ENCODE data around the gene ATP2C2. TPM values are rescaled to one million over a fixed set of nuclear protein-coding genes. Genes with fewer than 3 reads are reported as not detected.

The ATP2C2 gene
- total RNA-seq, 1 donor from 2014 or later = not detected

DNA sequence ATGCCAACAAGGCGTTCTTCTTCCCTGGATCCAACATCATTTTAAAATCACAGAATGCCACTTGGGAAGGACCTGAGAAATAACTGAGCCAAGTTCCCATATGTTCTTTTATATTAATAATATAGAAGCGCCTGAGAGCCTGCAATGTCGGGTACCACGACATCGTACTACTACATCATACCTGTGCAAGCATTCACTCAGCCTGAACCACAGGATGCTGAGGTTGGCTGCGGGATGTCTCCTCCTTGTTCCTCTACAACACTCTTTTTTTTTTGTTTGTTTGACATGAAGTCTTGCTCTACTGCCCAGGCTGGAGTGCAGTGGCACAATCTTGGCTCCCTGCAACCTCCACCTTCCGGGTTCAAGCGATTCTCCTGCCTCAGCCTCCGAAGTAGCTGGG, 2.1 kb upstream of the ATP2C2 start:
- intact Hi-C loops (cut with micrococcal nuclease) = no loop called here

DNA sequence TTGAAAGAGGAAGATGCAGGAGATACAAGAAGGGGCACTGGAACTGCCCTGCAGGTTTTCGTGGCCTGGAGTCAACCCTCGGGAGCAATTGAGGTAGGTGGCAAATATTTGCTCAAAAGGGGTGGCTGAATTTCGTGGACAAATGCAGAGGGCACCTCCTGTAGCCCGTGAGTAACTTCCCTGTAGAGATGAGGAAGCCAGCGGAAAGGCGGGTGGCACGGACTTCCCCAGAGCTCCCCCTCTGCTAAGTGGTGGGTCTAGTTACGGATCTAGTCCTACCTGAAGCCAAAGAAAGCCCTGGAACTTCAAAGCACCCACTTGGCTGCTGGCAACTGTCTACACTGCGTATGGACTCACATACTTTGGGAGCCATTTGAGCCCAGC, 1.0 kb upstream of the ATP2C2 start:
- intact Hi-C loops (cut with micrococcal nuclease) = no loop called here

DNA sequence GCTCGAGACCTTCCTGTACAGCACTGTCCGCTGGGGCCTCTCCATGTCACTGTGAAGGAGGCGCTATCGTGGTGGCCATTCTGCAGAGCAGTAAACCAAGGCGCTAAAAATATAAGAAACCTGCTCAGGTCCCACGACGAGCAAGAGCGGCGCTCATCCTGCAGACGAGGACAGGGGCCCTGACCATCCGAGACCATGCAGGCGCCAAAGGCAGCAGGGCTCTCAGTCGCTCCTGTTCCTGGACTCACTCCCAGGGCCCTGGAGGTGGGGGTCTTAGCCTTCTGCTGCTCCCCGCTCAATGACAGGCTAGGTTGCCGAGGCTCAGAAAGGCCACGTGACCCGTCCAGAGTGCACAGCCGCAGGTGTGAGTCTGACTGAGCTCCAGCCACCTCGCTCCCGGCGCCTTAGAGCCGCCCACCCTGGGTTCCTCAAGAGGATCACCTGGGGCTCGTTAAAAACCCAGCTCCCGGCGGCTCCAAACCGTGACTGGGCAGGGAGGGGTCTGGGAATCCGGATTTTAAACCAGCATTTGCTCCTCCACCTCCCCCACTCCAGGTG, 509 bp upstream of the ATP2C2 start:
- intact Hi-C loops (cut with micrococcal nuclease) = no loop called here

DNA sequence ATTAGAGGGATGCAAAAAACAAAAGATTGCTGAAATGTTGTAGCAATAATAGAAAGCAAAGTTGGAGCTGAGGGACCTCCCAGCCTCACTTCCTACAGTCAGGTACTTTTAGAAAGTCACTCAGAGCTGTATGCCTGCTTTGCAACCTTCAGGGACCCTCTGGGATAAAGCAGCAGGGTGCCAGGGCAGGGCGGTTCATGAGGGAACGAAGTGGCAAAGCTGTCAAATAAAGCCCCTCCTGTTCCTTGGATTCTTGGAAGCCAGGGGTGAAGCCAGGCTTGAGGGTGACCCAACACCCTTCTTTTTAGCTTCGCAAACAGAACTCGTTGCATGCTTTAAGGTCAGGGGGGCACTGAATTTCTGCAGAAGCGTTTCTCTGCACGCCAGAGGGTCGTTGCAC, 767 bp downstream of the ATP2C2 start:
- intact Hi-C loops (cut with micrococcal nuclease) = no loop called here

DNA sequence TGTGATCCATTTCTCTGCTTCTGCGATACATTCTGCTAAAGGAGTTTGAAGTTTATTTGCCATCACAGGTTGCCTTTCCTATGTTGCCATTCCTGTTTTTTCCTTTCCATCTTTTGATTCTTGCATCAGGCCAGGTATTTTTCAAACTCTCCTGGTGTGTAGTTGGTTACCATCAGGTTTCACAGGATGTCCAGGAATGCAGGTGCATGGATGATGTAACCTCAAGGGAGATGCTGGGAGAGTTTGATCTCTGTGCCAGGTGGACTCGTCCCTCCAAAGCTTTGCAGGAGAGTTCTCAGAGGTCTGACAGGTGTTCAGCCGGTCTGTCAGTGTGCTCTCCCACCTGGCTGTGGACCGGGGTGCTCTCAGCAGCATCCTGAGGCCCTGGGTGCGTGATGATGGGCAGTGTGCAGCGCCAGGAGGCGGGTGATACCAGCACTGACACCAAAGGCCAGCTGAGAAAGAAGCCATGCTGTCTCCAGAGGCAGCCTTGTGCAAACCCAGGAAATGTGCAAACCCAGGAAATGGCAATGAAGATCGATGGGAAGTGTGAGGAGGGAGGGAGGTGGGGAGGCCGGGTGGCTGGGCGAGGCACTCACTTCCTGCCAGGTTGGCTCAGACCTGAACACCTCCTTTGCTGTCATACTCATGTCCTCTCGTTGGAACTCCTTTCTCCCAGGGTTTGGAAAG, 1.7 kb downstream of the ATP2C2 start:
- intact Hi-C loops (cut with micrococcal nuclease) = no loop called here

DNA sequence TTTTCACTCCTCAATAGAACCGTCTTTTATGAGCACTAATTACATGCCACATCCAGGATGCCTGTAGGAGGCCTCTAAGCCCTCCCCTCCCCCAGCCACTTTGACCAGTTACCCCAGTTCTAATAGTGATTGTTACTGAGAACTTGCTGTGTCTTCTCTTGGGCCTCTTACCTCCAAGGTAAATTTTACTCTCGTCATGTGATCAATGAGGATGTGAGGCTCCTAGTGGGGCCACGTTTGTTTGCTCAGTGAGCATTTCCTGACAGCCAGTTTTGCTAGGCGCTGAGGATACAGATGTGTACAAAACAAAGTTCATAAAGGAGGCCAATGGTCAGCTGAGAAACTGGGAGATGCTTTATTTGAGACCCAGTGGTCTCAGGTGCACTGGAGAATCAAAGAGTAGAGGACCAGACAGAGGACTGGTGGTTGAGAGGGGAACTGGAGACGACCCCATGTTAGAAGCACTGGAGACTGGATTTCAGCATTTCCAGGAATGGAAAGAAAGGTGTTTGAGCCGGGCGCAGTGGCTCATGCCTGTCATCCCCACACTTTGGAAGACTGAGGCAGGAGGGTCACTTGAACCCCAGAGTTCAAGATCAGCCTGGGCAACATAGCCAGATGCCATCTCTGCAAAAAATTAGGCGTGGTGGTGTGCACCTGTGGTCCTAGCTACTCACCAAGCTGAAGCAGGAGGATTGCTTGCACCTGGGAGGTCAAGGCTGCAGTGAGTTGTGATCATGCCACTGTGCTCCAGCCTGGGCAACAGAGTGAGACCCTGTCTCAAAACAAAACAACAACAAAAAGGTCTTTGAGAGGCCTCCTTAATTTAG, 2.6 kb downstream of the ATP2C2 start:
- intact Hi-C loops (cut with micrococcal nuclease) = no loop called here

DNA sequence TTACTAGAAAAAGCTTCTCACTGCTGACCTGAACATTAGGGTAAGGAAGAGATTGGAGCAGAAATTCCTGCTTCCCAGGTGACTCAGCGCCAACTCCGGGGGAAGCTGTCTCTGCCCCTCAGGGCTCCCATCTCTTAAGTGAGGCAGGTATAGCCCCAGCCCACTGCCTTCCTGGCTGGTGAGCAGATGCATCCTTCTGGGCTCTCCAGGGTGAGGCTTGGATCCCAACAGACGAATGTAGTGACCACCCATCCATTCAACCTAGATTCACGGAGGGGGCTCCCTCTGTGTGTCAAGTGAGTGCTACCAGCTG, 3.2 kb downstream of the ATP2C2 start:
- intact Hi-C loops (cut with micrococcal nuclease) = no loop called here

DNA sequence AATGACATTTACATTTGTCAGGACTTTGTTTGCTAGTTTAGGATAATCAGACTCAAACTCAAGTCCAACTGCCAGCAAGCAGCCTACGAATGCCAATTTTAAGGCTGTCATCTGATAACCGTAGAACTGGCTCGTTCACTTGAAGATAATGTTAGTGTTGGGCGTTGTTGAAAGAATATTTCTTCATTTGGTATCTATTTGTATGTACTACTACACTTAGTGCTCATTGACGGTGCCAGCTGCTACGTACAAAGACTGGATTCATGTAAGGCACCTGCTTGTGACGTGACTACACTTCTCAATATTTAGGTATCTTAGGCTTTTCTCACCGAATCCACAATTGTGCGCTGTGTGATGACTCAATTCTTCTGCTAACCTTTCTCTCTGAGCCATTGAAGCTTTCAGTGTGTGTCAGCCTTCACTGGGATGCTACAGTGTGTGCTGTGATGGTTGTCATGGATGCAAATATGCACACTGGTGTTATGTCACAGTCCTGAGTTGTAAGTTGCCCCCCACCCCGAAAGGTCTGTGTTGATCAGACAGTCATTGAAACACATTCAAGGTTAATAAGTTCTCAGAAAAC, 5.7 kb downstream of the ATP2C2 start:
- intact Hi-C loops (cut with micrococcal nuclease) = no loop called here

DNA sequence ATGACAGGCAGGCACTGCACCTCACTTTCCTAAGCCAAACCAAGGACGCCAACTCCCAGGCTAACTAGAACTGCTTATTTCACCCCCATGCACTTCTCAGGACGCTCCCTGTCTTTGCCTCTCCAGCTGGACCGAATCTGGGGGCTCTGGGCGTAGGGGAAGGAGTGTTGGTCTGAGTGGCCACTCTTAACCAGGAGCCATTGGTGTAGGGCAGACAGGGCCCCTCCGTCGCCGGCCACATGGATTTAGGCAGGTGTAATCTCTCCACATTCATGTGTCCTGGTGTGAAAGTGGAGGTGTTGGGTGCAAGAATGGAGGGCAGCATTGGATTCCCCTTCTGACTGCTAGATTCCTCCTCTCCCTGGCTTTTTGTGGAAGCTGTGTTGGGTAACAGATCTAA, 9.8 kb downstream of the ATP2C2 start:
- intact Hi-C loops (cut with micrococcal nuclease) = no loop called here

DNA sequence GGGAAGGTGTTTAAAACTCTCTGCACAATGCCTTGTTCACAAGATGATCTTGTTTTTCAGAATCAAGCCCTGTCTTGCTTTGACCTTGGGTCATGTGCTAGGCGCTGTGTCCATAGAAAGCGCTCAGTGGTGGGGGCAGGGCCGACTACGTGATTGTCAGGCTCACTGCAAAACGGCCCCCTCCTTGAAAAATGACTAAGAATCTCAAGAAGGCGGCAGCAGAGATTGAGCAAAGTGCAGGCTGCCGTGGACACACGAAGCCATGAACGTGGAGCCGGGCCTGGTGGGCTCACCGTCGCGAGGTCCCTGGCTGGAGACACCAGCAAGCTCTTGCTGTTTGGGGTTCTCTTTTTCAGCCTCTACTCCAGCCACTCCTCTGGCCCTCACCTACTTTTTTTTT, 10.2 kb downstream of the ATP2C2 start:
- intact Hi-C loops (cut with micrococcal nuclease) = no loop called here

DNA sequence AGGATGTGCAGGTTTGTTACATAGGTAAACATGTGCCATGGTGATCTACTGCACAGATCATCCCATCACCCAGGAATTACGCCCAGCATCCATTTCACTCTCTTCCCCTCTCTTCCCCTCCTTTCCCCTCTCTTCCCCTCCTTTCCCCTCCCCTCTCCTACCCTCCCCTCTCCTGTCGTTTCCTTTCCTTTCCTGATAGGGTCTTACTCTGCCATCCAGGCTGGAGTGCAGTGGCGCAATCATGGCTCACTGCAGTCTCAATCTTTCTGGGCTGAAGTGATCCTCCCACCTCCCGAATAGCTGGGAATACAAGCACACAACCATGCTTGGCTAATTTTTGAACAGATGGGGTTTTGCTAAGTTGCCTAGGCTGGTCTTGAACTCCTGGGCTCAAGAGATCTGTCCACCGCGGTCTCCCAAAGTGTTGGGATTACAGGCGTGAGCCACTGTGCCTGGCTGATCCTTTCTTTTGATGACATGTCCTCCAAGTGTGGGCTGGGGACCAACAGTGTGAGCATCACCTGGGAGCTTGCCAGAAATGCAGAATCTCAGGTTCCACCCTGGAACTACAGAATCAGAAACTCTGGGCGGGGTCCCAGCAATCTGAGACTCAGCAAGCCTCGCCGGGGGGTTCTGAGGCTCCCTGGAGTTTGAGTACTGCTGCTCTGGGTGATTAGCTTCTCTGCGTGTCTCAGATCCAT, 10.8 kb downstream of the ATP2C2 start:
- intact Hi-C loops (cut with micrococcal nuclease) = no loop called here

DNA sequence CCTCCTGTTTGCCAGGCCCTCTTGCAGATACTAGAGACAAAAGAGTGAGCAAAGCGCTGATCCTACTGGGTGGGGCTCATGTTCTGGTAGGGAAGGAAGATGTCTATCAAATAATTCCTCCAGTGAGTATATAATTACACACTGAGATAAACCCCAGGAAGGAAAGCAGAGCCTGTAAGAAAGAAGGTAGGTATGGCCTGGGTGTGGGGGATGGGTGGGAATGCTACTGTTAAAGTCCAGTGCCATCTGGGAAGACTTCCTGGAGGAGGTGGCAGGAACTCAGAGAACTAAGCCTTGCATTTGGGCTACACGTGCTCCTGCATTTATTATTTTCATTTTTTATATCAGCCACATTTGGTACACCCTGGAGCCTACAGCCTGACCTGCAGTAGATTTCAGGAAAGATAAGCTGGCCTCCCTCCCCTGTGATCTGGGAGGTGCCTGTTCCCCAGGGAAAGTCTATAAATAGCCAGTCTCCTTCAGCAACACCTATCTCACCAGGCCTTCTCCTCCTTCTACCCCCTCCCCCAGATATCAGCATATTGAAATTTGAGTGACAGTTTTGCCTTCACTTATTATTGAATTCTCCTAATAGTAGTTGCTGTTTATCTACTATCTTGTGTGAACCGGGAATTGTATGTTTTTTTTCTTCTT, 11.5 kb downstream of the ATP2C2 start:
- intact Hi-C loops (cut with micrococcal nuclease) = no loop called here

DNA sequence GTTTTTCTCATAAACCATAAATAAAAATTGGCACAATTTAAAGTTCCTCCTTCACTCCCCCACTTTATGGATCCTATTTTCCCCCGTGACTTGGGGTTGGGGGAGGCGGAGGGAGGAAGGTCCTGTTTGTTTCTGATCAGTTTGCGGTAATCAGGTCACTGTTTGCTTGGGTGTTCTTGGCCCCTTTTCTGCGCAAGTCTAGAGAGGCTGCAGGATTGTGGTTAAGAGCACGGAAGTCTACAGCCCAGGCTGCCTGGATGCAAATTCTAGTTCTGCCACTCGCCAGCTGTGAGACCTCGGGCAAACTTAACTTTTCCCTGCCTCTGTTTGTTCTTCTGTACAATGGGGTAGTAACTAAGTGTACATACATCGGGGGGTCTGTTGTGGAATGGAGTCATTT, 12.1 kb downstream of the ATP2C2 start:
- intact Hi-C loops (cut with micrococcal nuclease) = no loop called here

DNA sequence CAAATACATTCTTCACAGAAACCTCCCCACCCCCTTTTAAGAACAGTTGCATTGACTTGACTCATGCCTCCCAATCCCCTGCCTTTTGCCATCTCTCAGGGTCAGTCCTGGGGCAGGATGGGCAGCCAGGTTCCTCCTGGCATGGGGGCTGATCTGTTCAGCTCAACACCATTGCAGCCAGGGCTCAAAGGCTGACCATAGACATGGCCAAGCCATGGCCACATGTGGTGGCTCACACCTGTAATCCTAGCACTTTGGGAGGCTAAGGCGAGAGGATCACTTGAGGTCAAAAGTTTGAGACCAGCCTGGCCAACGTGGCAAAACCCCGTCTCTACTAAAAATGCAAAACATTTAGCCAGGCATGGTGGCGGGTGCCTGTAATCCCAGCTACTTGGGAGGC, 14.1 kb downstream of the ATP2C2 start:
- intact Hi-C loops (cut with micrococcal nuclease) = no loop called here

DNA sequence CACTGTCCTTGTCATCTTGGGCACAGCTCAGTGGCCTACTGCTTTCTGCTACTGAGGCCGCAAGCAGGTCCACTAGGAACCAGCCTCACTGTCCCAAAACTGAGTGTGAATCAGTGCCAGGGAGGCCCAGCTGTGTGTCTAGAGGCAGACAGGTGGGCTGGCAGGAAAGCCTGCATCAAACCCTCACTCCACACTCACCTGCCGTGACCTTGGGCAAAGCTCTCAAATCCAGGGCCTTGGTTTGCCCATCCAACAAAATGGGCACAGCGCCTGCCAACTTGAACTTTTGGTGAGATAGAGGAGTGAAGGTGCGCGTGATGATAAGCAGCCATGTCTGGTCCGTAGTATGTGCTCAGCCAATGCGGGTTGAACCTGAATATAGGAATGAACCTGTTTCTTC, 14.8 kb downstream of the ATP2C2 start:
- intact Hi-C loops (cut with micrococcal nuclease) = no loop called here

DNA sequence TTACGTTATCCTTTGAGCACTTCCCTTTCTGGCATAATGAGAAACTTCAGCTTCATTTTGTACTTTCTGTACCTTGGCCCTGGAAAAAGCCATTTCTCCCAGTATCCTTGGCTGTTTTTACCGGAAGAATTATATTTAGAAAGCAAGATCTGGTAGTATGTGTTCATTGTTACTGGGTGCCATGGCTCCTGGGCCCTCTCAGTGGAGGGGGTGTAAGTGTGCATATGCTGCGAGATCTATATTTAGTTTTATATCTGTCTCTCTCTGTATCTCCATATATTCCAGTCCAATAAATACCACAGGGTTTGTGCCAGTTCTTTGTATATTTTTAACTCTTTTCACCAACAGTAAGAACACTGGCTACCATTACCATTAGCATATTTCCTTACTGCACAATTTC, 17.7 kb downstream of the ATP2C2 start:
- intact Hi-C loops (cut with micrococcal nuclease) = no loop called here

DNA sequence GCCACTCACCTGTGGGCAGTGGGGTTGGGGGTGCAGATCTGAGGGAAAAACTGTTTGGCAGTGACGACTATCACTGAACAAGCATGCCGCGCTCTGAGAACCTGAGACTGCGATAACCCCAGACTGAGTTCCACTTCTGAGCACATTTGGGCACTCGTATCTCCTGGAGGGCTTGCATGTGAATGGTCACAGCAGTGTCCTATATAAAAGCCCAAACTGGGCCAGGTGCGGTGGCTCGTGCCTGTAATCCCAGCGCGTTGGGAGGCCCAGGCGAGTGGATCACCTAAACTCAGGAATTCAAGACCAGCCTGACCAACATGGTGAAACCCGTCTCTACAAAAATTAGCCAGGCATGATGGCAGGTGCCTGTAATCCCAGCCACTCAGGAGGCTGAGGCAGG, 18.7 kb downstream of the ATP2C2 start:
- intact Hi-C loops (cut with micrococcal nuclease) = no loop called here

DNA sequence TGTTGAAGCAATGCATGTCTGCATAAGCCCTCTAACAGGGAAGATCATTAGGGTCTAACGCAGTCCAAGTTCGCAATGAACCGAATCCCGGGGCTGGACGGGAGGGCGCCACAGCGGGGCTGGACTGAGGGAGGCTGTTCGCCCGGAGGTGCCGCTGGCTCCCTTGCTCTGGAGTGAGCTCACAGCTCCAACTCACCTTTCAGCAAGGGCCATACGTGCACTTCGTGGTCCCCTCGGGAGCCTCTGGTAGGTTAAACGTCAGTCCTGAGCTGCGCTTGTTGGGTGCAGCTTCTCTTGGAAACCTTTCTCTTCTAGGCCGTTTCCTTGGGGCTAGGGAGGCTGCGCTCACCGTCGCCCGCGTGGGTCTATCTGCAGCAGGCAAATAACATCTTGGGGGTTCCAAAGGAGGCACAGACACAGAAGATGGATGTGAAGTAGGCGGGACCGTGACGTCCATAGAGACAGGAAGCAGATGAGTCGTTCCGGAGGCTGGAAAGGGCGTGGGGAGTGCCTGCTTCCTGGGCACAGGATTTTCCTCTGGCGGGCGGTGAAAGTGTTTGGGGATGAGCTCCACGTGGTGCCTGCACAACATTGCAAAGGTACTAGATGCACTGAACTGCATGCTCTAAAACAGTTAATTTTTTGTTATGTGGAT, 21.9 kb downstream of the ATP2C2 start:
- intact Hi-C loops (cut with micrococcal nuclease) = no loop called here

DNA sequence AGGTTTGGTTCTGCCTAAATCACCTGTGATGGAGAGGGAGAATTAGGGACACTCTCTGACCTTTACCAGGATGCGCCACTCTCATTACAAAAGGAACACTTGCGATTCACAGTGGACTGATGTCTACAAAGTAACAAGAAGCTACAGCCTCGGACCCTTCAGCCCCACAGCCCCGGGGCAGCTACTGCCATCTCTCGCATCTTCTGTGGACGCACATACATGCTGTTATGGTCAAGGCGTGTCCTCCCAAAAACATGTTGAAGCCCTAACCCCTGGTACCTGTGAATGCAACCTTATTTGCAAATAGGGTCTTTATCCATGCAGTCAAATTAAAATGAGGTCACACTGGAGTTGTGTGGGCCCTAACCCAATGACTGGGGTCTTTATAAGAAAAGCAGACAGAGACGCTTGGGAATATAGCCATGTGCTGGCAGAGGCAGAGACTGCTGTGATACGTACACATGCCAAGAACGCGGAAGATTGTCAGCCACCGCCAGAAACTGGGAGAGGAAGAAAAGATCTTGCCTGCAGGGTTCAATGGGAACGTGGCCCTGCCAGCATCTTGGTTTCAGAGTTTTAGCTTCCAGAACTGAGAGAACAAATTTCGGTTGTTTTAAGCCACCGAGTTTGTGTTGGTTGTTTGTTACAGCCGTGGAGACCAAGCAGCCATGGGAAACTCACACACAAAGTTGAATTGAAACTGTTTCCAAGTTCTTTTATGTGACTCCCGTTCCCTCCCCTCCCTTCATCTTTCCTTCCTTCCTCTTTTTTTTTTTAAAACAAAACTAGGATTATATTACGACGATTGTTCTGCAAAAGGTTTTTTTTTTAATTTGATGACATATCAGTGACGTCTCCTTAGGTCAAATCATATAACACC, 23.1 kb downstream of the ATP2C2 start:
- intact Hi-C loops (cut with micrococcal nuclease) = no loop called here

DNA sequence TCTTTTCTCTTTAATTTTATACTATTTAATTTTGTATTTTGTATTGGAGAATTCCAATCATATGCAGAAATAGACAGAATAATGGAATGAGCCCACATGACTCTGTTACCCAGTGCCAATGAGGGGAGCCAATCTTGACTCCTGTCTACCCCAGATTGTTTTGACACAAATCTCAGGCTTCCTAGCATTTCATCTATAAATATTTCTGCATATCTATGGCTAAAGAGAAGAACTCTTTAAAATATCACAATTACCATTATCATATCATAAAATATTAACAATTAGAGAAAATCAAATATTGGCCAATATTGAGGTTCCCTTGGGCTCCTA, 23.7 kb downstream of the ATP2C2 start:
- intact Hi-C loops (cut with micrococcal nuclease) = no loop called here

Data from T-helper 1 cell treated with Interleukin-12 subunit alpha and Interleukin-12 subunit beta and Interleukin-4 antibody, amounts not matched to agents 30 ng/mL and 1 ng/mL, for 36 hours (primary cell).